ENCODE results near the gene COMMD3.
"Not testable (repeated sequence)": the region's sequence is repeated elsewhere in the genome, so short reads cannot be mapped to it uniquely, and the experiment has no call there.

Gene COMMD3

DNA sequence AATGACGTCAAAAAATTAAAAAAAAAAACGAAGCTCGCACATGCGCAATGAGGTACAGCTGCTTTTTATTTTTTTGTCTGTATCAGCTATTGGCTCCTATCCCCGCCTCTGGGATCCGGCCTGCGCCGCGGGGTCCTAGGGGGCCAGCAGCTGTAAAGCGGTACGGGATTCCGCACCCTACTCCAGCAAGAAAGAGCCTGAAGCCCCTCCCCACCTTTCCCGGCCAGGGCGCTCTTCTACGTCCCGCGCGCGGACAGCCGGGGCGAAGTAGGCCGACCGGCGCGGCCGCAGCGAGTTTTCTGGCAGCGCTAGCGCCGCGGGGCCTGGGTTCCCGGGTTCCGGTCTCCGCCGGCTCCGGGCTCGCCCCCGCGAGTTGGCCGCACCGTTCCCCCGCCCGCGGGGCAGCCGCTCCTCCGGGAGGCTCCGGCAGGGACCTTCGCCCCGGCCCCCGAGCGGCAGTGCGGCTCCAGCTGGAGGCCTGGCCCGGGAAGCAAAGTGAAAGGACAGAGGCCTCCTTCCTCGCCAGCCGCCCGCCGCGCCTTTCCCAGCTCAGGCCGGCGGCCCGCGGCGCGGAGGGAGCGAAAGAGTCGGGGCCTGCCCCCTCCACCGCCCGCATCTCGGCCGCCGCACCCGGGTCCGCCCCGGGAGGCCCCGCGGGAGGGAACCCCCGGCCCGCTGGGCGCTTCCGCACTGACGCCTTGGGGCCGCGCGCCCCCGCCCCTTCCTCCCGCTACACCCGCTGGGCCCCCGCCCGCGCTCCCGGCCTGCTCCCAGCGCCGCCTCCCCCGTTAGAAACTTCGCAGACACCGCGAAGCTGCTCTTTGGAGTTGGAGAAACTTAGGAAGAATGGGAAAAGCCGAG, 24.4 kb downstream of the COMMD3 start:
- peak; percentile 26 for DNase-seq

DNA sequence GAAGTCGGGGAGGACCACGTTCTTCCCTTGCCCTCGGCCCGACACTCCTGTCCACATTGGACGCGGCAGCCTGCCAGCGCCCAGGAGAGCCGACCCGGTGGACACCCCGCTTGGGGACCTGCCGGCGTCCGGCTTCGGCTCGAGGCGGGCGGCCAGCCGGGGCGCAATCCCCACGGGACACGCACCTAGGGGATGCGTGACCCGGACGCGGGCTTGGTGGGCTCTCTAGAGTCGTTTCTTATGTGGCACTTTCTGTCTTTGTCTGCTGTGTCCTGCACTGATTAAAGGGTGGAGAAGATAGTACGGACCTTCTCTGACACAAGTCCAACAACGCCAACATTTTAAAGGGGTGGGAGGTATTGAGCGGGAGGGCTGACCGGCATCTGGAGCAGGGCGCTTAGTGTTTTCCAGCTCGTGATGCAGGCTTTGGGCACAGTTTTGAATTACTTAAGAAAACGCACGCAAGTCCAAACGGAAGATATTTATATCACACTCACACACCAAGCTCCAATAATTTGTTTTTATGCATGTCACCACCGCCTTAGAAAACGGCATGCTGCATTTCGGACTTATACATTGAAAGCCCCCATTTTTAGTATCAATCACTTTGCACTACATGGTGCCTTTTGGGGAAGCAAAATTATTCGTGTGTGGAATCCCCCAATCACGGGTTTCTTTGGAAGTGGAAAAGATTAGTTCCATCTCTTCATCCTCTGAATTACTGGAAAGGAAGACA, 25.2 kb downstream of the COMMD3 start:
- DNase-seq = no peak

DNA sequence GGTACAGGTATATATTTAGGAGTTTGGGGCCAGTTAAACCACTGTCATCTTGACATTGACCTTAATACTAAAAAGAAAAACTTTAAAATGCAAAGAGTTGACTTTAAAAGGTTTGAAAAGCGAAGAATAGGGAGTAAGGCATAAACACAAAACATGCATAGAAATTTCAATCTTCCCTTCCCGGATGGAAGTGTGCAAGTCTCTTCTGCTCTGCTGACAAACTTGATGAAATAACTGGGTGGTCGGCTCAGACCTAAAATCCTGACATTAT, 25.7 kb downstream of the COMMD3 start:
- no peak for DNase-seq

DNA sequence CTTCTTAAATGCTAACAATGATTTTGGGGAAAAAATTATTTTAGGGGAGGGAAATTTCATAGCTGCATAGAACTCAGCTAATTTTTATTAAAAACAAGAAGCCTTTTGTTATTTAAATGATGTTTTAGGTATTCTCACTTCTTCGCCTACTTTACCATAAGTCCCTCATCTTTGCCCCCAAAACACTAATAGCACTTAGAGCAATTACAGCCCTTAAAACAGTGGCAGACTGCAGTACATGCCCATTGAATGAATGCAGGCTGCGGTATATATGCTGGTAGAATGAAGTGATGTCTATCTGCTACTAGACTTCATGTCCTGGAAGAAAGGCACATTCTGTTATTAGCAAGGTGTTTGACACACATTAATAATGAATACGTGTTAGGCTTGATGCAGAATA, 26.2 kb downstream of the COMMD3 start:
- no peak for DNase-seq

DNA sequence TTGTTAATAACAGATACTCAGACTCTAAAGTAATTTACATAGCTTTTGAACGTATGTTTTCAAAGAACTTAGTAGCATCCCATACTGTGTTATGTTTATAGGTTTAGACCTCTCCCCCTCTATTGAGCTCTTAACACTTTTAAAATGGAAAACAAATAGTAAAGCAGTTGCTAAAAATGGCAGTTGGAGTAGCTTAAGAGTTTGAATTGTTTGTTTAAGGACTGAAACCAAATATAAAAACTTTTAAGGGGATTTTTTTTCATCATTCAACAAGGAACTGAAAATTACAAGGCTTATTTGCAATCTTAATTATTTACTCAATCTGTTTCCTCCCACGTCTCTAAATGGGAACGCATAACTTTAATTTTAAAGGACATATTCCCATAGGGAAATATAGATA, 27.5 kb downstream of the COMMD3 start:
- no peak for DNase-seq

DNA sequence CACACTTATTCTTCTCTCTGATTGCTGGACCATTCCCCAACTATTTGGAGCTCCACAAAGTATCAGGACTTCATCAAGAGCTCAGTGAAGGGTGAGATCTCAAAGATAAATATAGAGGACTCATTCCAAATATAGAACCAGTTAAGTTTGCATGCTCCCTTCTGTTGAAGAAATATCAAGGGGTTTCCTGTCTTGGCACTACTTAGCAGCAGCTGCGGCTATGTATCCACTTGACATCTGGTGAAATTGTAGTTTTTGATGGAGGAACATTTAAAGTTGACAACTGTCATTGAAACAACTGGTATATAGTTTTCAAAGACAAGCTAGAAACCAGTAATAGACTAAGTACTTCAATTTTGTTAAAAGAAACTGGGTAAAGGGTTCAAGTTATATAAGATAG, 28.1 kb downstream of the COMMD3 start:
- no peak for DNase-seq

DNA sequence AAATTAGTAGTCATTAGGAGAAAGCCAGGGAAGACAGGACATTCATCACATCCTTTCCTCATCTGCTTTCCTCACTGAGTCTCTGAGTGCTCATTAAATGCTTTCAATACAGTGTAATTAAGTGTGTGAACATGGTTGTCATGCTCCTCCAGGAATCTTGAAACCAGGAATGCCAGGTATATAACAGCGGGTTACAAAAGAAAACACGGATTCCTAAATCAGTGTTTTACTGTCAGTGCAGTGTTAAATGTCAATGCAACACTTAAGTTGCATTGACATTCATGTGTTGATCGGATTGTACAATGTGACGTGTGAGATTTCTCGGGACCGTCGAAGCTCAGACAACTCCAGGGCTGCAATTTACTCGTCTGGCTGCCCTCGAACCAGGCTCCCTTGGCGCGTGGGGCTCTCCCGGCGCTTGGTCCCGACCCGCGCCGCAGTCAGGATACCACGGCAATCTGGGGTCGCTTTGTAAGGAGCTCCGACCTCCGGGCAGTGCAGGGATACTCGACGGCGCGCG, 28.7 kb downstream of the COMMD3 start:
- DNase-seq = no peak

DNA sequence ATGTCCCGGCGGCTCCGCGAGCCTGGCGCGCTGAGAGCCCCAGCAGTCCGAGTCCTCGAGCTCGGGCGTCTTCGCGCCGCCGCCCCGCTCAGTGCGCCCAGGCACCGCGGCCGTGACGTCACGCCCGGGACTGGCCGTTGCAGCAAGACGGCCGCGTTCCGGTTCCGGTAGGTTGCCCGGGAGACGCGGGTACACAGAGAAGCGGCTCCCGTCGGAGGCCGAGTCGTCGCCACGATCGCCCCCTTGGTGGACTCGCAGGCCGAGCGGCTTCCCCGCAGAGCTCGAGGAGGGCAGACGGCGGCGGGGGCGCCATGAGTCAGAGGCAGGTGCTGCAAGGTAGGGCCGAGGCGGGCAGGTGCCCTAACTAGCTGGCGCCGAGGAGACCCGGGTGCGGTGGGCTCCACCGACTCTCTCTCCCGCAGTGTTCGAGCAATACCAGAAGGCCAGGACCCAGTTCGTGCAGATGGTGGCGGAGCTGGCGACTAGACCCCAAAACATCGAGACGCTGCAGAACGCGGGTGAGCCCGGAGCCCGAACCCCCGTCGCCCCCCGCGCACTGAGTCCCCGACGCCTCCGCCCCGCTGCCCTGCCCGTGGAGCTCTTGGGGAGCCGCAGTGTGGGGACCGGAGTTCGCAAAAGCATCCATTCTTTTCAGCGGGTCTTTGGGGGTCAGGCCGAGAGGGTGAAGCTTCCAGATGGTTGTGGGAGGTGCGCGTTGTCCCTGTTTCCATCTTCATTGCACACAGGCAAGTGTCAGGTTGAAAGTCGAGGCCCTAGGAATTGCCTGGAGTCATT, 29.3 kb downstream of the COMMD3 start, which contains the start of gene SPAG6:
Gene SPAG6, plus strand, starts transcription at position 196 of the 795 bp plus-strand sequence. Its CDS starts 116 bp downstream, at position 312.
- peak; percentile 73 for DNase-seq

DNA sequence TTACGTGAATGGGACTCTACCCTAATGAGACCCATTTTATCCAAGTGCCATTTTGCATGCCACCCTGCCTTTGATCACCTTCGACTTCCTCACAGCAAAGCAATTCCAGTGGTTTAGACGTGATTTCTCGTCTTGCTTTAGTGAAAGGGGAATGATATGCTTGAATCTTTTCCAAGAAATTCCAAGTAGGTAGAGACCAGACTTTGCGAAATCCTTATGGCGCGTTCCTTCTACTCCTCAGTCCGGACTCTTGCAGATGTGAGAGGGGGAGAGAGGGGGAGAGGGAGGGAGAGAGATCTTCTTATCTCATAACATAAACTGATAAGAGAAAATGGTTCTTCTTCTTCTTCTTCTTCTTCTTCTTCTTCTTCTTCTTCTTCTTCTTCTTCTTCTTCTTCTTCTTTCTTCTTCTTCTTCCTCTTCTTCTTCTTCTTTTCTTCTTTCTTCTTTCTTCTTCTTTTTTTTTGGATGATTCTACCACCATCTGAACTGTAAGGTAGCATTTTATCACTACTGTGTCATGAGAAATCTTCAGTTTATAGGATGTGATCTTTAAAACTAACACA, 30.0 kb downstream of the COMMD3 start:
- DNase-seq = no peak

DNA sequence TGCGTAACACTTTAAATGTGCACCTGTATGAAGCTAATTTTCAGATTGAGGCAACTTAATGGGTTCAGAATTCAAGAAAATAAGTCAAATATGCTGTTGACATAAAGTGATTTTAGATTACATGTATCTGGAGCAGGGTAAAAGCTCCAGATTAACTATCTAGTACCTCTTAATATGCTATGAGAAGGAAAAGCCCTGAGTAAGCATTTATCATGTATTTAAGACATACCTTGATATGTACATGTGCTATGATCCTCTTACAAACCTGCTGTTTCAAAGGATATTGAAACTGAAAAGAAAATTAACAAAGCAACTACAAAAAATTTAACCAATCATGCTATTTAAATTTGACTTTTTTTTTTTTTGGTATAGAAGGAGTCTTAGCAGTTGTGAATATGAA, 33.6 kb downstream of the COMMD3 start:
- no peak for DNase-seq

DNA sequence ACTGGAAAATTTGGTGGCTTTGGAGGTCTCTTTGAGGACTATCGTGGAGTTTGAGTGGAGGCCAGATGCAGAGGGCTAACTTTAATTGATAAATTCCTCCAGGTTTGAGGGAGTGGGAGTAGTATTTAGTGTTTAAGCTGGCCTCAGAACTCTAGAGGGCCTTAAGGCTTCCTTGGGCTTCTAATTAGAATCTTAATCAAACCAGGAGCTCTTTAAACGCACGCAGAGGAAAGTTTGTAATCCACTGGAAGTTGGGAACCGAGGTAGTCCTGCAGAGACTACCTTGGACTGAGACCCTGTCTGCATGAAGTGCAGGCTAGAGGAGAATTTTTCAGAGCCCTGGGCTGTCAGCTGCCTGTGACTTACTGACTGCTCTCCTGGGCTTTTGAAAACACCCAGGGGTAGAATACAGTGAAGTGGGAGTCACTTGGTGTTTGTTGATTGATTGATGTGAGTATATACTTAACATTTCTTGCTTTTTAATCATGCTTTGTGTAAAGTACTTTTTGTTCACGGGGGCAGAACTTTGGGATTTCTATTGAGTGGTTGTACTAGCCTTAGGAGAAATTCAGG, 35.0 kb downstream of the COMMD3 start:
- DNase-seq = no peak

DNA sequence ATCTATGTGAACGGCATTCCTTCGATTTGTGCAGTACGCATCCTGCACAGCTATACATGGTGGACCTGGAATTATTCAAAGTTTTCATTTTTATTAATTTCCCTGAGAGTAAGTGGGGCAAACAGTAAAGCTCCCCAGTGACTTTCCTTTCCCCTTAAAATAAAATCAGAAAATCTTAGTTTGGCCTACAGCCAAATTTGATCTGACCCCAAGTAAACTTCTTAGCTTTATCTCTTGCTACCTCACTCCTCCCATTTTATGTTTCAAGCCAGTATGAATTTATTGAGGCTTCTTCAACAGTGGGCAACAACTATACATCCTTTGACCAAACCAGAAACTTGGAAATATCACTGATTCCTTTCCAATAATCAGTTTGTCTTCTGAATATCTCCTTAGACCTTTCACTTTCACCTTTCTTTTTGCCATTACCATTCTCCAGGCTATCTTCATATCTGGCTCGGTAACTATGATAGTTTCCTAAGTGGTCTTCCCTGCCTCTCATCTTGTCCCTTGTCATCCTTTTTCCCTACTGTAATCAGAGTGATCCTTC, 40.2 kb downstream of the COMMD3 start:
- no peak for DNase-seq

DNA sequence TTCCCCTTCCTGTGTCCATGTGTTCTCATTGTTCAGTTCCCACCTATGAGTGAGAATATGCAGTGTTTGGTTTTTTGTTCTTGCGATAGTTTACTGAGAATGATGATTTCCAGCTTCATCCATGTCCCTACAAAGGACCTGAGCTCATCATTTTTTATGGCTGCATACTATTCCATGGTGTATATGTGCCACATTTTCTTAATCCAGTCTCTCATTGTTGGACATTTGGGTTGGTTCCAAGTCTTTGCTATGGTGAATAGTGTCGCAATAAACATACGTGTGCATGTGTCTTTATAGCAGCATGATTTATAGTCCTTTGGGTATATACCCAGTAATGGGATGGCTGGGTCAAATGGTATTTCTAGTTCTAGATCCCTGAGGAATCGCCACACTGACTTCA, 41.6 kb downstream of the COMMD3 start:
- not testable (repeated sequence) for DNase-seq

DNA sequence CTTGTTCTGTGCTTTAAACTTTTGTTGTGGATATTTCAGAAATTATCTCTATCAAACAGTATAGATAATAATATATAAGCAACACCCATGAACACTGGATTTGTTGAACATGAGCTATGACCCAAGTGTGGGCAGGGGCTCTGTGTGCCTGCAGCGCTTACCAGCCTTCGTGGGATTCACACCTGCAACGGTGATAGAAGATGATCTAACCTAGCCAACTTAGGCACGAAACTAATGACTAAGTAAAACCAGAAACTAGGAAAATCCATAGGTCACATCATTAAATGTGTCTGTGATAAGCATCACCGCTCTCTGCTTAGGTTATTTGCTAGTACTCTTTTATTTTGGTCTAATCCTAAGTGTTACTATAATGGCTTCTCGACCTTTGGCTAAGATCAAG, 47.1 kb downstream of the COMMD3 start:
- DNase-seq = no peak

DNA sequence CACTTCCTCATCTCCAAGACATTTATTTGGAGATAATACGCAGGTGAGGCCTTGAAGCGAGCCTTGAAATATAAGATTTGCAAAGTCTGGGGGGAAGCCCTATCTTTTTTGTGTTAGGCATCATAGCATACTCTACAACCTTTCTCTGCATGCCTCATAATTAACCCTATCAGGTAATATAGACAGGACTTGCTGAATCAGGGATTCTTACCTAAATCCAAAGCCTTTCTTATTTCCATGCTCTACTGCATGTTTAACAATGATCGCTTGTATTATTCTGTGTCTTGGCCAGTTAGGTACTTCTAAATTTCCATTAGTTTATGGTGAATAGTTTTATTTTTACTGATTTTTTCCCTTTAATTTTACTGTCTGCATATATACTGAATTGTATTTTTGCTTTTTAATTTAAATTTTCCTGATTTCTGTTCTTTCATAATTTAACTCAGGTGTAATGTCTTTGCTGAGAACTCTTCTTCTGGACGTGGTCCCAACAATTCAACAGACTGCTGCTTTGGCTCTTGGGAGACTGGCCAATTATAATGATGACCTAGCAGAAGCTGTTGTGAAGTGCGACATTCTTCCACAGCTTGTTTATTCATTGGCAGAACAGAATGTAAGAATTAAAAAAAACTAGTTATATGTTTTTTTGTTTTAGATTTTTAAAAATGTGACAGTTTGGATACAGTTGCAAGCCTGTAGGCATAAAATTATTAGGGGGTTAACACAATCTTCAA, 48.4 kb downstream of the COMMD3 start:
- DNase-seq = no peak

DNA sequence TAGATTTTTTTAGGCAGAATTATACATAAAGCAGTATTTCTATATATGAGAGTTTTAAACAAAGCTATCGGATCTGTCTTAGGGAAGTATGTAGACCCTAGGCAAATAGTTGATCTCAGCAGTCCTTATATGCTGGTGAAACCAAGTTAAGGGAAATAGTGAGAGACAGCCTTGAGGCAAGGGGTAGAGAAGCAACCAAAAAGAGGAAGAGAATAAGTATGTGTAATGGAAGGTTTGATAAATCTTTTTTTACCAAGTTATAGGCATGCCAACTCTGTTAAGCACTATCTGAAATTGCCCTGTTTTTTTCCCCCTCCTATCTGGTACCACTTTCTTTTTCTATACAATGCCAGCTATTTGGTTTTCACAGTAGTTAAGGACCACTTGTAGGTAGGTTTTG, 49.0 kb downstream of the COMMD3 start:
- no peak for DNase-seq

DNA sequence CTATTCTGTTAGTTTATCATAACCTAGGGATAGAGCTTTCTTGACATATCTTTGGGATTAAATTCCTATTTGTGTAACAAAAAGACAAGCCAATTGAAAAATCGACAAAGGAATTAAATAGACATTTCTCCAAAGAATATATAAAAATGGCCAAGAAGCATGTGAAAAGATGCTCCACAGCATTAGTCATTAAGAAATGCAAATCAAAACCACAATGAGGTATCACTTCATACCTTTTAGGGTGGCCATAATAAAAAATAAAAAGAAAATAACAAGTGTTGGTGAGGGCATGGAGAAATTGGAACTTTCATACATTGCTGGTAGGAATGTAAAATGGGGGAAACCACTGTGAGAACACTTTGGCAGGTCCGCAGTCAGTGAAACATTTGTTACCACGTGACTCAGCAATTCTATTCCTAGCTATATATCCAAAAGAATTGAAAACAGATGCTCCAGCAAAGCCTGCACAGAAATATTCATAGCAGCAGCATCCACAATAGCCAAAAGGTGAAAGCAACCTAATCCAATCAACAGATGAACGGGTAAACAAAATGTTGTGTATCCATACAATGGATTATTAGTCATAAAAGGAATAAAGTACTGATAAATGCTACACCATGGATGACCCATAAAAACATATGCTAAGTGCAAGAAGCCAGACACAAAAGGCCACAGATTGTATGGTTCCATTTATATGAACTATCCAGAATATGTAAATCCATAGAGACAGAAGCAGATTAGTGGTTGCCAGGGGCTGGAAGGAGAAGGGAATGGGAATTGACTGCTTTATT, 49.7 kb downstream of the COMMD3 start:
- DNase-seq = no peak

DNA sequence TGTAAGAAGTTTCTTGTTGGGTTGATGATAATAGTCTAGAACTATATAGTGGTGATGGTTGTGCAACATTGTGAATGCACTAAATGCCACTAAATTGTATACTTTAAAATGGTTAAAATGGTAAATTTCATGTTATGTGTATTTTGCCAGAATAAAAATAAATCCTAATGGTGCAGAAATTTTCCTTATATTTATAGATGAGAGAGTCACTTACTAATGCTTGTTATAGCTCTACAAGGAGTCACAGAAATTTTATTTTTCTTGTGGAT, 50.2 kb downstream of the COMMD3 start:
- no peak for DNase-seq

DNA sequence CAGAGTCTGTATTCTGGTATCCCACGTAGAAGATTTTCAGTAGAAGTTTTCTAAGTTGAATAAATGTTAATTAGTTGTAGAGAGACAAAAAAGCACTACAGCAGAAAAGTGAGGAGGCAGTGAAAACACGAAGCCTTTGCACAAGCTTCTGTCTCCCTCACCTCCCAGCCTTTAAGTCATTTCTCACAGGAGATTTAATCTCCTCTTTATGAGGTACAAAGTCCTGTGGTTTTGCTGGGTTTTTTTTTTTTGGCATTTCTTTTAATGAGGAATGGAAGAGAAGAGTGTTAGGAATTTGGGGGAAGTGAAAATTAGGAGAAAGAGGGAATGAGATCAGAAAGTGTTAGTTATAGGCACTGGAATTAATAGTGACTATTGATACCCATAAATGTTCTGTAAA, 50.6 kb downstream of the COMMD3 start:
- no peak for DNase-seq

DNA sequence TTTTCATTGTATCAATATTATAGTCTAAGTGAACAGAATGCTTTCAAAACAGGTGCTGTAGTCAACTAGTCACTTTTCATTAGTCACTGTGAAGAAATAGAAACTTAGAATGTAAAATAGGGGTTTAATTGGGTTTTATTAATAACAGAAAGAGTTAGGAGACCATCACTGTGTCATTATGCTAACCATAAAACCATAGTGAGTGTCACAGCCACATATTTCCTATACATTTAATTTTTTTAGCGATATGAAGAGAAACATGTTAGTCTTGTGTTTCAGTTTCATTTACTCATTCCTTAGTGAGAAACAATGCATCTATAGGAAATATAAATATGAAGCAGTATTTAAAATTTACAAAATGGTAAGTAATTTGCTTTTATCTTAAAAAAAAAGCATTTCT, 51.3 kb downstream of the COMMD3 start:
- DNase-seq = no peak

DNA sequence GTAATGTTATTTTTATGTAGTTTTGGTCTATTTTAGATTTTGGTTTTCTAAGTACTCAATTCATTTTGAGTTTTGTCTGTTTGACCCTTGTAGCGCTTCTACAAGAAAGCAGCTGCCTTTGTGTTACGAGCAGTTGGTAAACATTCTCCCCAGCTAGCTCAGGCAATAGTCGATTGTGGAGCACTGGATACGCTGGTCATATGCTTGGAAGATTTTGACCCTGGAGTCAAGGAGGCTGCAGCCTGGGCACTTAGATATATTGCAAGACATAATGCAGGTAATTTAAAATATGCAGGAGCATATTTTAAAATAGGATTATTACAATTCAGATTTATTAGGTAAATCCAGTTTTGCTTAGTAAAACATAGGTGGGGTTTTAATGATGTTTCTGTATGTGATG, 52.2 kb downstream of the COMMD3 start:
- no peak for DNase-seq
